NCI-H1436 treated with DMSO at 0.1 percent for 48 hours (cell line): ENCODE data around the gene NXPE3.
A peak's percentile ranks its signal among the peaks of the same experiment; 100 is the strongest.

ENCODE experiments used
- DNase-seq: peaks from one replicate; lab custom pipeline; 2025; lab: John Stamatoyannopoulos, UW

NXPE3 gene

DNA sequence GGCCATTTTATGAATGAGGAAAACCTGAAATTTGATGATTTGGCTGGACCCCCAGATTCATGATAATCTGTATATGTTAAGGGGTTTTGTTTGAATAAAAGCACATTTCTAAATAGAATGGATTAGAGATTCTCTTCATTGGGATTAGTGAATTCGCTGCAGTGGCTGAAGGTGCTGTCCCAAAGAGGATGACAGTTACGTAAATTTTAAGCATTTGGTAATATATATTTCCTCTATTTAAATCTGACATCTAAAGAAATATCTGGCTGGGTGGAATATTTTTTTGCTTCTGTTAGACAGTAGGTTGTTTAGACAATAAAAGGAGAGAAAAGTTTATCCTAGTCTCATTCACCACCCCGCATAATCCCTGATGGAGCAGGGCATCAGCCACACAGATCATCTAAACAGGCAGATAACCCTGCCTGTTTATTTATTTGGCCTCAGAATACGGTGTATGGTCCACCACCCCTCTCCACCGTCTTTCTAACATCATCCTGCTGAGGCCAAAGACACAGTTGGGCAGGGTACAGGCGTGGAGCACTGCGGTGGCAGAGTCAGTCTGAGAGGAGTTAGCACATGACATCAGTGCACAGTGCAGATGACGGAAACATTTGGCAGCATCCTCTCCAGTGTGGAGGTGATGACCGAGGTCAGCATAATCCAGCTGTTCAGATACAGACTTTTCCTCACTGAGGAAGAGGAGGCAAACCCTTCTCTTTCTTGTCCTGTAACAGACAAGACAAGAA is 49.9 kb downstream of the NXPE3 start:
- DNase-seq, result no peak

DNA sequence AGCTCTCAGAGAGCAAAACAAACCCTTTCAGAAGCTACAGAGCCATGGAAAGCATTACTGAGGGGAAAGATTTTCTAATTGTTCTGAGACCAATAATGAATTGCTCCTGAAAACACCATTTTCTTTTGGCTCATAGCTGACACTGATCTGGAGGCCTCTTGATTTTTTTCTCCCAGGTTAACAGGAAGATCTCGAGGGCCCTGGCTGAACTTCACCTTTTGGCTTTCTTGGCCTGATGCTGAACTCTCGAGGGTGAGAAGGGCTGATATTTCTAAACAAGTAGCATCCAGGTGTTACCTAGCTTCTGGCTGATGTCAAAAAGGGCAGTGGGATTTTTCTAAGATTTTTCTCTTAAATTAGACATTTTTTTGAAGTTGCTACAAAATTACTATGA is 50.4 kb downstream of the NXPE3 start:
- no peak for DNase-seq

DNA sequence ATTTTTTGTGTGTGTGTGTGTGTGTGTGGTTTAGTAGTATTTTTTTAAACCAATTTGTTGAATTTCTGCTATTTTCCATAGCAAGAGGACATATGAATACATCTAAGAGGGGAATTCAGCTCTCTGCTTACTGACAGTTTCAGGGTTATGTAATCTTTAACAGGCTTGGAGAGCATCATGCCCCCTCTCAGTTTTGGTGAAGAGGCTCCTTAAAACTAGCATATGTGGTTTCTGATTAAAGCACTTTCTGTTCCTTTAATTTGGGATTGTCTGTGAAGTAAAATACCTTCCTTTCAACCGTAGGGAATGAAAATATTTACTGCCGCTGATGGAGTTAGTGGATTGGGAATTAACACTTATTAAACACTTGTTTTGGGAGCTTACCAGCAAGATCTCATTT is 50.9 kb downstream of the NXPE3 start:
- DNase-seq, result no peak

DNA sequence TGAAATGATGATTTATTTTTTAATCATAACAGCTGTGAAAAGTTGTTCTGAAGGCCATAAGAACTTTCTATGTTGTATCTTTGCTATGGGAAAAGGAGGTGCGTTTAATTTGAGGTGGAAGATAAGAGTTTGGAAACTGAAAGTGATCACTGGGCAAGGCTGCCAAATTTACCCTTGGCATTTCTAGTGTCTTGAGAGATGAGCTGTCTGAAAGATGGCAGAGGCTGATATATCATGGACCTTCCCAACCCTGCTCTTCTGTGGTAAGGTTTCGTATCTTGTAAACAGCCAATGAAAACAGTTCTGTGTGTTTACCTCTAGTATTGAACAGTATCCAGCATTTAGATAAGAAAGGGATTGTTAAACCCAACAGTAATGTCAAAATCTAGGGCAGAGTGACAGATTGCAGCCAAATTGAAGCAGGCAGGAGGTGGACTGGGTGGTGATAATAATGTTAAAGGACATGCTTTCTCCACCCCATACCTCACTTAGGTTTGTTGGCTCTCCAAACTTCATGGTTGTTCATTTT is 54.5 kb downstream of the NXPE3 start:
- DNase-seq, result no peak

DNA sequence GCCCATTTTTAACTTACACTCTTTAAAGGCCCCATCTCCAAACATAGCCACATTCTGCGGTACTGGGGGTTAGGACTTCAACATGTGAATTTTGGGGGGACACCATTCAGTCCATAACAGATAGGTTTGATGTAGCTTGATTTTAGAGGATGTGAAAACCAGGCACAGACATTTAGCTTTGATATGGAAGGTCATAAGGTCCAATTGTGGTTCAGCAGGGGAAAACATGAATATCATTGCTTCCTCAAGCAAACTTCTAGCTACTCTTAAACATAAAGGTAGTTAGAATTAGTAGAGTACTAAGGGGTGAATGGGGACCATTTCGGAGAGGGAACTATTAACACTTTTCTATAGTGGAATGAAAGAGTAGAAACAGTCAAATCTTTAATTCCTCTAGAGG is 56.7 kb downstream of the NXPE3 start:
- DNase-seq, result no peak

DNA sequence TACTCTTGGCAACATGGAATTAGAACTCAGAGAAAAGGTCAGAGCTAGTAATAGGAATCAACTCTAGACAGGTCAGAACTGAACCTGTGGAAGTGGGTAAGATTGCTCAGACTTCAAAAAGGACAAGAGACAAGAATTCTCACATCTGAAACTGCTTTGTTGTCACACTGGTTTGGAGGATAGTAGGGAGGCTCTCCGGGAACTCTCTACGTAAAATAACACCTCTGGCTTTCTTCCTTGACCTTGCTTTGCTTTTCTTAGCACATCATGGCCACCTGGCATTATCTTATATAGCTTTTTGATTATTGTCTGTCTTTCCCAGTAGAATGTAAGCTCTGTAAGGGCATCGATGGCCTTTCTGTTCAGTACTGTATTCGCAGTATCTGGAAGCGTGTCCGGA is 57.1 kb downstream of the NXPE3 start:
- DNase-seq, result no peak

DNA sequence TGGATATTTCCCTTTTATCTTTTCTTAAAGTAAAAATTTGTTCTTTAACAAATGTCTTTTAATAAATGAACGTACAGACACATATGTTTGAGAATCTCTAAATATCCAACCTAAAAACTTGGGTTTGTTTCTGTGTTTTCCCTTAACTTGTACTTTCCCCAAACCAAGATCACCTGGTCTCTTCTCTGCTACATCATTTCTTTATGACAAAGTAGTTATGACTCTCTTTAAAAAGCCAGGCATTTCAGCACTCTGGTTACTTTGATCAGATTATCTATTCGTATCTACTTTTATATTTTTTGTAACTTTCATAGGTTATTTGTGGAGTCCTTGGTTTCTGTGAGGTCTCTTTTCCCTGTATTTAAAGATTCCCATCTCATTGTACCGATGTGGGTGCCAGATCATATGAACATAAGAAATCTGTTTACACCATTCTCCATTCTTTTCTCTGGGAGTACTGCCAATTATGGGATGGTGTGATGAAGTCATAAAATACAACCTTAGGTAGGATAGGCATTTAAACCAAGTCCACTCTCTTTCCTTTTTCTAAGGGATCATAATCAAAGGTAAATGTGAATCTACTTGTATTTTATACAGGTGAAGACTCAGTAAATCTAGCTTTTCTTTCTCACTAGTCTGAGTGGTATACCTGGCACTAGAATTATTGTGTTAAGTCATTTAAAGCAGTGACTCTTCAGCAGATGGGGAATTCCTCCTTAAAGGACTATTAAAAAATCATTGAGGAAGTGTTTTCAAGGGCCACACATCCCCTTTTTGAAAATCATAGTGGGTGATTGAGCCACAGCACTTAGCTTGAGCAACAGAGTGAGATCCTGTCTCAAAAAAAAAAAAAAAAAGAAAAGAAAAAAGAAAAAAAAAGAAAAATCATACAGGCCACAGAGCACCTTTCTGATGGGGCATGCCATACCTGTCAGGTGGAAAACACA is 57.9 kb downstream of the NXPE3 start:
- DNase-seq, result no peak

DNA sequence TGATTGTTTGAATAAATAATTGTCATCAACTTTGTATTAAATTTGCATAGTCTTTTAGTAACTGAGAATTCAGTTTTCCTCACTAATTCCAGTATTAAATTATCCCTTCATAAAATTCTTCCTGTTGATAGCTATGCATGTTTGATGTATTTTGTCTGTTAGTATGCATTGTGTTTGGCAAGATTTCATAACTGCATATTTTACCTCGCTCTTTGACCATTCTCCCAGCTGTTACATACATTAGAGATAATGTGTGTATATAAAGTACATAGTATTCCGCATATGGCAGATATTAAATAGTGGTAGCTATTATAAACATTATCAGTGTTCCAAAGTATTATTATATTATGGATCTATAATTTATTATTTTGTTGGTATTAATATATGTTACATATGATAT is 59.7 kb downstream of the NXPE3 start:
- no peak for DNase-seq

DNA sequence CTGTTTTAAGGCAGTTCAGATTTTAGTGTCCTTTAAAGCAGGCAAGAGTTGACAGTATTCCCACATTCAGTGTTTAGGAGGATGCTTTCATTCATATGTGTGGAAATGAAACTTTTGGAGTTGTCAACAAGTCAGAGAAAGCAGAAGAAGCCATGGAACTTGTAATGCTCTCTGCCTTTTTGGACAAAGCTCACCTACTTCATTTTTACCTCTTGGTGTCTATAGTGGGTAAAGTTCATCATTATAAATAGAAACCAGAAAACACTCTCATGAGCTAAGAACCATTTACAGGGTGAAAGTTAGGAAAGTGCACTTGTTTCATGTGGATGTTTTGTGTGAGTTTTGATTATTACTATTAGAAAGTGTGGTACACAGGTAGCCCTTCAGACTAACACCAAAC is 61.1 kb downstream of the NXPE3 start:
- no peak for DNase-seq

DNA sequence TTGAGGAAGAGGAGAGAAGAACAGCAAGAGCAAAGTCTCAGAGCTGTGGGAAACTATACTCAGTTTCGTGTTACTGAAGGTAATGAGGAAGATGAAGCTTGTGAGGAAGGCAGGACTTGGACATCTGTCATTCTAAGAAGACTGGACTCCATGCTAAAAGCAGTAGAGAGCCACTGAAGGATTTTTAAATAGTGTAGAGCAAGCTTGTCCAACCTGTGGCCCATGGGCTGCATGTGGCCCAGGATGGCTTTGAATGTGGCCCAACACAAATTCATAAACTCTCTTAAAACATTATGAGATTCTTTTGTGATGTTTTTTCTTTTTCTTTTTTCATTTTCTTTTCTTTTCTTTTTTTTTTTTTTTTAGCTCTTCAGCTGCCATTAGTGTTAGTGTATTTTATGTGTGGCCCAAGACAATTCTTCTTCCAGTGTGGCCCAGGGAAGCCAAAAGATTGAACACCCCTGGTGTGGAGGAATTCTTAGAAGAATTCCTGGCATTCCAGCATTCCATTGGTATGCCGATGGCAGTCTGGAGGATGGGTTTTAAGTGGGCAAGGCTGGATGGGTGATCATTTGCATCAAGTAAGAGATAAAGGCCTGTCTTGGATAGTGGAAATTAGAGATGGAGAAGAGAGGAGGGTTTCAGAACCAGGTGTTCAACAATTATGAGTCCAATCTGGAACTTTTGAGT is 63.4 kb downstream of the NXPE3 start:
- DNase-seq, result no peak

DNA sequence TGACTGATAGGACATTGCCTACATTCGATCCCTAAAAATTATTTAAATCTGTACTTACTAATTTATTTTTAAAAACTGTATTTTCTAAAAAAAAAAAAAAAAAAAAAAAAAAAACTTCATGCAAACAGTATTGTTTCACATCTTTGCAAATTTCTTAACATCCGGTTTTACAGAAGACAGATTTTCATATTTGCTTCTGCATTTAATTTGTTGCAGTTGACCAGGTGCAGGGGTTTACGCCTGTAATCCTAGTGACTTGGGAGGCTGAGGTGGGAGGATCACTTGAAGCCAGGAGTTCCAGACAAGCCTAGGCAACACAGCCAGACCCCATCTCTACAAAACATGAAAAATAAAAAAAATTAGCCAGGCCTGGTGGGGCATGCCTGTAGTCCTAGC is 63.9 kb downstream of the NXPE3 start:
- no peak for DNase-seq

DNA sequence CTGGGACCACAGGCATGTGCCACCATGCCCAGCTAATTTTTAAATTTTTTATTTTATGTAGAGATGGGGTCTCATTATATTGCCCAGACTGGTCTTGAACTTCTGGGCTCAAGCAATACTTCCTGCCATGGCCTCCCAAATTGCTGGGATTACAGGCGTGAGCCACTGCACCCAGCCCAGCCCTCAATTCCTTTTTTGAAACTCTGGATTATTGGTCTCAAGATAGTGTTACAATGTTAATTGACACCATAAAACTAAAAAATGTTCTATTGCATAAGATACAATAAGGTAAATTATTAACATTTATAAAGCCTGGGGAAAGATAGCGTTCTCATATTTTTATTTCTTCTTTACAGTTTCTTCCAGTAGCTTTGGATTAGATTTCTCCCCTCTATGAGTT is 66.4 kb downstream of the NXPE3 start:
- no peak for DNase-seq

DNA sequence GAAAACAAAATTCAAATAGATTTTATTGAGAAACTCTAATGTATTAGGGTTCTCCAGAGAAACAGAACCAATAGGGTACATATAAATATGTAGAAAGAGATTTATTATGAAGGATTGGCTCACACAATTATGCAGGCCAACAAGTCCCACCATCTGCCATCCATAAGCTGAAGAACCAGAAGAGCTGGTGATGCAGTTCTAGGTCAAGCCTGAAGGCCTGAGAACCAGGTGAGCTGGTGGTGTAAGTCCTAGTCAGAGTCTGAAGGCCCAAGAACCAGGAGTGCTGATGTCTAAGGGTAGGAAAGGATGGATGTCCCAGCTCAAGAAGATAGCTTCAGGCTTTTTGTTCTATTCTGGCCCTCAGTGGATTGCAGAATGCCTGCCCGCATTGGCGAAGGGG is 67.7 kb downstream of the NXPE3 start:
- no peak for DNase-seq

DNA sequence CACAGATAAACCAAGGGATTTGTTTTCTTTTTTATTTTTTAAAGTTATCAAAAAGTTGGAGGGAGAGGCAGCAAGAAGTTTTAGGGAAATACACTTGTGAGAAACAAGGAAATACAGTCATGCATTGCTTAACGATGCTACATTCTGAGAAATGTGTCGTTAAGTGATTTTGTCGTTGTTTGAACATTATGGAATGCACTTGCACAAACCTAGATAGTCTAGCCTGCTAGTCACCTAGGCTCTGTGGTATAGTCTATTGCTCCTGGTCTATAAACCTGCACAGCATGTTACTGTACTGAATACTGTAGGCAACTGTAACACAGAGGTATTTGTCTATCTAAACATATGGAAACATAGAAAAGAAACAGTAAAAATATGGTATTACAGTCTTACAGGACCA is 68.3 kb downstream of the NXPE3 start:
- no peak for DNase-seq

DNA sequence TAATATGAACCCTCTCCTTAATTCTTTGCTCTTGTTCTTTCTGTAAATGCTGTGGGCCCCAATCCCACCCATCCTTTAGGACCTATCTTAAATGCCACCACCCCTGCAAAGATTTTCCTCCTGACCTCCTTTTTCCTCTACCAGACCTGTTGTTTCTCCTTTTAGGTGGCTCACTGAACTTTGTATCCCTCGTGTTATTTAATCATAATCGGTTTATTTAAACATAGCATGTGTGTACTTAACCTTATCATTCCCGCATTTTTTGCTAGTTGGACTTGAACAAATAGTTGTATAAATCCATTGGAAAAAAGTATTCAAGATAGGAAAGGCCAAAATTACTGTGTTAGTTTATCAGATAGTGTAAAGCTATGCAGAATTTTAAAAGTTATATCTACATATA is 69.3 kb downstream of the NXPE3 start:
- no peak for DNase-seq

DNA sequence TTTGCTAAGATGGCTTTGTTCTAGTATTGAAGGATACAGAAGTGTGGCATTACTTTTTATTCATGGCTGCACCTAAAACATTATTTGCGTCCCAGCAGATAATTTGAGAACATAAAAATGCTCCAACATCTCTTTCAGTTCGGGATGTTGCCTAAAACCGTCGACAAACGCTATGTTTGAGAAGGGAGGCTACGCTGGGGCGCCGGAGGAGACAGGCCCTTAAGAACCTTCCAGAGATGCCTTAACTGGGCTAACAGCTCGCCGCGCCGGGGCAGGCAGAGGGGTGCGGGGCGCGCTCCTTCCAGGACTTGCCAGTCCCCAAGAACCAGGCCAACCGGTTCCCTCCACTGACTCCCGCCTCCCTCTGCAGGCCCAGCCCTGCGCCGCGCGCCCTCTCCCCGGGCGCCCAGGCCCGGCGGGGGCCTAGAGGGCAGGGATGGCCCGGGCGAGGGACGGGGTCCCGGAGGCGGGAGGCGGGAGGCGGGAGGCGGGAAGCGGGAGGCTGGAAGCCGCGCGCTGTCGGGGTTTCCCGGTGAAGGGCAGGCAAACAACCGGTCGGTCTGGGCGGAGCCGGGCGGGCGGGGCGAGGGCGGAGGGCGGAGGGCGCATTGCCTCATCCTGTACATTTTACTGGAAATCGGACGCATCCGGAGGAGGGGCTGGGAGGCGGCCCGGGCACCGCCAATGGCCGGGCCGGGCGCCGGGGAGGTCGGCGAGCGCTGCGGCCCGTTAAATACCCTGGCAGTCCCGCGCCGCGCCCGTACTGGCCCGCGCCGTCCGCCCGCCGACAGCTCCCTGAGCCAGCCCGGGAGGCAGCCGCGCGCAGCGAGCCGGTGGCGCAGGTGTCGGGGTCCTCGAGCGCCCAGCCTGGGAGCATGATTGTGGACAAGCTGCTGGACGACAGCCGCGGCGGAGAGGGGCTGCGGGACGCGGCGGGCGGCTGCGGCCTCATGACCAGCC is 70.0 kb downstream of the NXPE3 start, which contains the start of gene NFKBIZ:
Gene NFKBIZ (plus strand): TSS at position 761 of the 960 bp plus-strand sequence. CDS start 115 bp downstream, at position 876.
- DNase-seq, result peak; percentile 41

DNA sequence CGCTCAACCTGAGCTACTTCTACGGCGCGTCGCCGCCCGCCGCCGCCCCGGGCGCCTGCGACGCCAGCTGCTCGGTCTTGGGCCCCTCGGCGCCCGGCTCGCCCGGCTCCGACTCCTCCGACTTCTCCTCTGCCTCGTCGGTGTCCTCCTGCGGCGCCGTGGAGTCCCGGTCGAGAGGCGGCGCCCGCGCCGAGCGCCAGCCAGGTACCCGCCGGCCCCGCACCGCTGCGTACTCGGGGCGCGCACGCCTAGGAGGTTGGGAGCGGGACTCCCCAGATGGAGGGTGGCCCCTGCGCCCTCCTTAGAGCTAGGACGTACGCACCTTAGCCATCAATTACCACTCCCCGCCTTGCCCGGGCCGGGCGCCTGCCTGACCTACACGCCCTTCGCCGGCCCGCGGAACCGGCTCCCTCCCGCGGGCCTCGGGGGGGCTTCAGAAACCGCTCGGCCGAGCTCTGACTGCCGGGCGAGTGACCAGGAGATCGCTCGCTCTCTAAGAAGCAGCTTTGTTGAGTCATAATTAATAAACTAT is 70.8 kb downstream of the NXPE3 start:
- no peak for DNase-seq

DNA sequence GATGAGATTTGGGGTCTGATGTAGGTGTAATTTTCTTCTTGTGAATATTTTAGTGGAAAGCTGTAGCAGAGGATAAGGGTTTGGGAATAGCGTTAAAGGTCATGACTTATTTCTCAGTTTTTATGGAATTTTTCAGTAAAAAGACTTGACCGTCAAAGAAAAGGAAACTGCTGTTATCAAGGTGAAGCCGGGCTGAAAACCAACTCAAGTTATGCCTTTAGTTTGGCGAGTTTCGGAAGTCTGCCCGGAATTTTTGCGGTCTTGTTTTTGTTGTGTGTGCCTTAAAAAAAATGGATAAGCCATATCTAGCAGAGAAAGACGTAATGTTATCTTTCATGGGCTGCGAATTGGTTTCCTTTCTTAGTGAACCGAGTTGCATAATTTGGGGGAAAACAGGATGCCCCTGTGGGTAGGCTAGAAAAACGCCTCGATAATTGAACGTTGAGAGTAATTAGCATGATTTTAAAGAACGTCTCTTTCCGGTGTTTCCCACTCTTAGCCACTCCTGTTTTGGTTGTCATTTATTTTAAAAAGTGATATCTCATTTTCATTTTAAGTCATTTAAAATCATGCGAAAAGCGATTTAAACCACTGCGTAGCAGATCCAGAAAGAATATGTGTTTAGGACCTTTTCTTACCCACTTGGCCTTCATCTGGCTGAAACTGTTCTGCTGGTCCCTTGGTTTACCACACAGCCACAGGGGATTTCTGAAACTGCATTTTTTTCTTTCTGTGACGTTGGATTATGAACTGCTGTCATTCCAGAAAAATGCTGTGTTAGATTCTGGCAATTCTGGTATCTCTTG is 71.4 kb downstream of the NXPE3 start:
- no peak for DNase-seq

DNA sequence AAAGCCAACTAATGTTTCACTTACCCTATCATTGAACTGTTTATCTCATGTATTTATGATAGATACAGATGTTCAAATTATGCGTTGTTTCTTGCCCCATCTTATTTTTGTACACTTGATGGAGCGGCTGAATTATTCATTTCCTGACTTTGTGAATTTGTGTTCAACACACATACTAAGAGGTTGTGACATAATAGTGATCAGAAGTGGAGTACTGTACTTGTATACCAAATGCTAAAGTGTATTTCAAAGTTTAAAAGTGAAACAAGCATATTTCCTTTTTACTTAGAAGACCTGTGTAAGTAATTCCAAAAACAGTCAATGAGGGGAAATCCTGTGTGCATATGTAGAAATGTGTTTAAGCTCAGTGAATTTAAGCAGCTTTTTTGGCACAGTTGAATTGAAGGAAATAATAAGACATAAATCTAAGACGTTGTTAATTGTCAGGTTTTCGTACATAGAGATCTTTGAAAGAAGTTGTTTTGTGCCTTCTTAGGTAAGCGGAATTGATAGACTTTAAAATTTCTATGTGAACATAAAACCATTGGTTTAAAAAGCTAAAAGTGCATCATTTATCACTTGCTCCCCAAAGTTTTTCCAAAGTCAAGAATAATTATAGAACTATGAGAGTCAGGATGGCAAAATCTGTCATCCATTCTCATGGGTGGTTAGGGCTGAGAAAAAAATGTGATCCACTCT is 72.2 kb downstream of the NXPE3 start:
- DNase-seq, result no peak
